ENCODE results near the gene GNLY. TPM values are rescaled to one million over a fixed set of nuclear protein-coding genes. Genes with fewer than 3 reads are reported as not detected.
A peak's percentile ranks its signal among the peaks of the same experiment; 100 is the strongest.

GNLY gene
- total and polyA plus RNA-seq, 8 donors: 0.28 to 1.3 (median 0.76) TPM; not detected in 3

DNA sequence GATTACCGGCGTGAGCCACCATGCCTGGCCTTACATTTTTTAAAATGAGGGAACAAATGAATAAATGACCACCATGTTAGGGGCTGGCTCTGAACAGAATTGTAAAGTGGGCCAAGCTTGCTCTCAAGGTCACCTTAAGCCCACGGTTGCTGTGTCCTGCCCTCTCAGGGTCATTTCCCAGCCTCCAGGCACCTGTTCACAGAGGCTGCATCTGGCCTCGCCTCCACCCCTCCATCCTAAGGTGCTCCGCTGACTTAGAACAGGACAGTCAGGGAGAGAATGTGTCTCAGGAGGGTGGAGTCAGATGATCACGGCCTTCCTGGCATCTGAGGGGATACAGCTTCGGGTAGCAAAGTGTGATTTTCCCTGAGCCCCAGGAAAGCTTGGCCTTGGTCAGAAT lies 33.4 kb upstream of the GNLY start:
- no peak for FAIRE-seq

DNA sequence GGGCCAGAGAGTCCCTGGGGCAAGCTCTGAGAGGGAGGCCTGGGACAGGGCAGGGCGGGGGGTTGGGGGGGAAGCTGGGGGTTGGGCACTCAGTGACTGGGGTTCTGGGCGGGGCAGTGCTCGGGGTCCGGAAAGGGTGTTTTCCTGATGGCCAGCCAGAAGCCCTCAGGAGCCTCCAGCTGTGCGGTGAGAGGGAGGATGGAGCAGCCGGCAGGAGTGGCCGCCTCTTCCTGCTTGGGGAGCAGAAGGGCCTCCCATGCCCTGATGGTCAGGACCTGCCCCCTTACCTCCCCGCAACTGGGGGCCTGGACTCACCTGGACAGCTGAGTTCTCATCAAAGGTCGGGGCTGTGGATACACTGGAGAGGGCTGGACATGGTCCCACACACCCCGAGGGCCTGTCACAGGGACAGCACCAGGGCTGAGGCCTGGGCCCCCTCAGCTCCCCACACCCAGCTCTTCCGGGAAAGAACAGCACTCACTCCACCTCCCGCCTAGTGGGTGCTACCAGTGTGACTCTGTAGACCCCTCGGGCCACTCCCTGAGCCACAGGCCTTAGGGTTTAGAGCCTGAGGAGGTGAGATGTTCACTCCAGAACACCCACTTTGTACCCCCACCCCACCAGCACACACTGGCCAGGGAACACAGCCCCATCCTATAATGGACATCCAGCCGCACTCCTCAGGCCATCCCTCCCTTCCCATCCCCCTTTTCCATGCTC lies 32.9 kb upstream of the GNLY start:
- intact Hi-C loops (cut with DNase I): no loop called here
- FAIRE-seq (no peak), ATAC-seq (no peak), DNase-seq (peak in 1 of 6 donors; percentile 59)
- 88 to 90% methylated on average over 14 of the region's 14 CpGs for WGBS, 2 donors
- no peaks in the 10 kb centered on the region for H3K36me3 ChIP-seq
- no peaks in the 10 kb centered on the region for H3K9me3 ChIP-seq
- TF ChIP-seq, protein P1, sequence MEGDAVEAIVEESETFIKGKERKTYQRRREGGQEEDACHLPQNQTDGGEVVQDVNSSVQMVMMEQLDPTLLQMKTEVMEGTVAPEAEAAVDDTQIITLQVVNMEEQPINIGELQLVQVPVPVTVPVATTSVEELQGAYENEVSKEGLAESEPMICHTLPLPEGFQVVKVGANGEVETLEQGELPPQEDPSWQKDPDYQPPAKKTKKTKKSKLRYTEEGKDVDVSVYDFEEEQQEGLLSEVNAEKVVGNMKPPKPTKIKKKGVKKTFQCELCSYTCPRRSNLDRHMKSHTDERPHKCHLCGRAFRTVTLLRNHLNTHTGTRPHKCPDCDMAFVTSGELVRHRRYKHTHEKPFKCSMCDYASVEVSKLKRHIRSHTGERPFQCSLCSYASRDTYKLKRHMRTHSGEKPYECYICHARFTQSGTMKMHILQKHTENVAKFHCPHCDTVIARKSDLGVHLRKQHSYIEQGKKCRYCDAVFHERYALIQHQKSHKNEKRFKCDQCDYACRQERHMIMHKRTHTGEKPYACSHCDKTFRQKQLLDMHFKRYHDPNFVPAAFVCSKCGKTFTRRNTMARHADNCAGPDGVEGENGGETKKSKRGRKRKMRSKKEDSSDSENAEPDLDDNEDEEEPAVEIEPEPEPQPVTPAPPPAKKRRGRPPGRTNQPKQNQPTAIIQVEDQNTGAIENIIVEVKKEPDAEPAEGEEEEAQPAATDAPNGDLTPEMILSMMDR (IDR thresholded peaks at IDR 0.05): no peak
- no peak overlapping the region for H3K27ac ChIP-seq
- H3K27me3 ChIP-seq: no peaks in the 10 kb centered on the region
- H3K4me3 ChIP-seq: no peak overlapping the region
- no peaks in the 10 kb centered on the region for H3K4me1 ChIP-seq

More for the DNA sequence above, 33.4 kb upstream of the GNLY start:
- Histone ChIP-seq H3K4me1 (no peaks in the 10 kb centered on the region), H3K9me3 (no peaks in the 10 kb centered on the region), H3K36me3 (no peaks in the 10 kb centered on the region), H3K27ac (no peak overlapping the region), H3K4me3 (no peak overlapping the region), H3K27me3 (no peaks in the 10 kb centered on the region)
- intact Hi-C loops (cut with DNase I): no loop called here
- TF ChIP-seq, protein P1 (IDR thresholded peaks at IDR 0.05): no peak
- WGBS, 2 donors: 81 to 82% methylated on average over 7 of the region's 7 CpGs
- DNase-seq: no peak
- ATAC-seq: no peak

- H3K4me1 ChIP-seq: no peaks in the 10 kb centered on the region
- peak in 3 of 6 donors; percentile 26 to 64 (median 38) for DNase-seq
- H3K27me3 ChIP-seq: no peaks in the 10 kb centered on the region
- no peaks in the 10 kb centered on the region for H3K36me3 ChIP-seq
- no peak overlapping the region for H3K27ac ChIP-seq
- TF ChIP-seq, protein P1 (IDR thresholded peaks at IDR 0.05): no peak
- intact Hi-C loops (cut with DNase I): no loop called here
- FAIRE-seq: no peak
- H3K4me3 ChIP-seq: no peak overlapping the region
- H3K9me3 ChIP-seq: no peaks in the 10 kb centered on the region
- ATAC-seq: peak; percentile 54 to 83 (median 68)
- 89 to 92% methylated on average over 10 of the region's 10 CpGs for WGBS, 2 donors
Measured at GRCh38 chr2:85662899-85663593, 31.1 kb upstream of the GNLY start.

- ATAC-seq (no peak), DNase-seq (no peak), FAIRE-seq (no peak)
- Histone ChIP-seq H3K27ac (no peak overlapping the region), H3K4me1 (no peaks in the 10 kb centered on the region), H3K9me3 (no peaks in the 10 kb centered on the region), H3K4me3 (no peak overlapping the region), H3K36me3 (no peaks in the 10 kb centered on the region), H3K27me3 (no peaks in the 10 kb centered on the region)
- TF ChIP-seq, protein P1 (IDR thresholded peaks at IDR 0.05): no peak
- 95 to 96% methylated on average over 23 of the region's 23 CpGs for WGBS, 2 donors
- intact Hi-C loops (cut with DNase I): no loop called here
Measured at GRCh38 chr2:85663594-85664565, 30.3 kb upstream of the GNLY start.
